ENCODE results near the gene NPAS3.

DNA sequence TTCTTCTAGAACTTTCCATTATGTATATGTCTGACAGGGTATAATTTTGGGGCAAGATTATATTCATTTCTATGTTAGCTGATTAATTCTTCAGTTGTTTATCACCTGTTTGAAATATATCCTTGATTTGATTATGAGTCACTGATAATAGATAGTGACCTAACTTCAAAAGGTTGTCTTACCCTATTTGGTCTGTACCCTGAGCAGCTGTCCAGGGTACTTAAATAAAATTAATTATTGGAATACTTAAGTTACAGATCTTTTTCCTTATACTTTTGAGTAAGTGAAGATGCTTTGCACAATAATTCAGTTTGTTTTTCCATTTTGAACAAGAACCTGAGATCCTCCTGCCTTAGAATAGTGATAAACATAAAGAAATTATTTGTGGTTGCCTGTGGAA, 13.2 kb upstream of the NPAS3 start:
- TF ChIP-seq EZH2 (optimal IDR thresholded peaks at IDR 0.05; ENCODE audit: low read depth, low read length) = no peak
- TF ChIP-seq, protein P1, sequence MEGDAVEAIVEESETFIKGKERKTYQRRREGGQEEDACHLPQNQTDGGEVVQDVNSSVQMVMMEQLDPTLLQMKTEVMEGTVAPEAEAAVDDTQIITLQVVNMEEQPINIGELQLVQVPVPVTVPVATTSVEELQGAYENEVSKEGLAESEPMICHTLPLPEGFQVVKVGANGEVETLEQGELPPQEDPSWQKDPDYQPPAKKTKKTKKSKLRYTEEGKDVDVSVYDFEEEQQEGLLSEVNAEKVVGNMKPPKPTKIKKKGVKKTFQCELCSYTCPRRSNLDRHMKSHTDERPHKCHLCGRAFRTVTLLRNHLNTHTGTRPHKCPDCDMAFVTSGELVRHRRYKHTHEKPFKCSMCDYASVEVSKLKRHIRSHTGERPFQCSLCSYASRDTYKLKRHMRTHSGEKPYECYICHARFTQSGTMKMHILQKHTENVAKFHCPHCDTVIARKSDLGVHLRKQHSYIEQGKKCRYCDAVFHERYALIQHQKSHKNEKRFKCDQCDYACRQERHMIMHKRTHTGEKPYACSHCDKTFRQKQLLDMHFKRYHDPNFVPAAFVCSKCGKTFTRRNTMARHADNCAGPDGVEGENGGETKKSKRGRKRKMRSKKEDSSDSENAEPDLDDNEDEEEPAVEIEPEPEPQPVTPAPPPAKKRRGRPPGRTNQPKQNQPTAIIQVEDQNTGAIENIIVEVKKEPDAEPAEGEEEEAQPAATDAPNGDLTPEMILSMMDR (IDR thresholded peaks at IDR 0.05; ENCODE audit: low read length) = no peak
